ENCODE data around the gene RAD9A.

Gene RAD9A

GRCh38 chr11:67391304-67392182 lies at the start of gene RAD9A:
Gene RAD9A, plus strand, starts transcription at chr11:67391986. Its CDS starts 59 bp downstream, at chr11:67392045.
- no peak for TF ChIP-seq CTCF (IDR thresholded peaks at IDR 0.05; ENCODE audit: low read depth, low read length)
- DNase-seq (ENCODE audit: low read depth, low spot score) = peak; percentile 93
- H3K4me3 ChIP-seq (ENCODE audit: low read depth, low read length) = peak within 1 kb of the TSS; percentile 81
- in situ Hi-C loops (cut with HindIII; ENCODE audit: low sequenced_read_pairs) = no loop called here

GRCh38 chr11:67344264-67344663 lies 47.5 kb upstream of the RAD9A start:
- DNase-seq (ENCODE audit: low read depth, low spot score) = no peak
- no peak overlapping the region for H3K4me3 ChIP-seq (ENCODE audit: low read depth, low read length)
- no peak for TF ChIP-seq CTCF (IDR thresholded peaks at IDR 0.05; ENCODE audit: low read depth, low read length)
- in situ Hi-C loops (cut with HindIII; ENCODE audit: low sequenced_read_pairs) = no loop called here

- TF ChIP-seq CTCF (IDR thresholded peaks at IDR 0.05; ENCODE audit: low read depth, low read length) = no peak
- in situ Hi-C loops (cut with HindIII; ENCODE audit: low sequenced_read_pairs) = no loop called here
- H3K4me3 ChIP-seq (ENCODE audit: low read depth, low read length) = no peak overlapping the region
- DNase-seq (ENCODE audit: low read depth, low spot score) = no peak
These were observed 46.4 kb upstream of the RAD9A start for GRCh38 chr11:67345247-67345919.

- in situ Hi-C loops (cut with HindIII; ENCODE audit: low sequenced_read_pairs) = no loop called here
- H3K4me3 ChIP-seq (ENCODE audit: low read depth, low read length) = no peak overlapping the region
- TF ChIP-seq CTCF (IDR thresholded peaks at IDR 0.05; ENCODE audit: low read depth, low read length) = peak; percentile 91
- peak; percentile 60 for DNase-seq (ENCODE audit: low read depth, low spot score)
These were observed 45.6 kb upstream of the RAD9A start for GRCh38 chr11:67345920-67346819.

- TF ChIP-seq CTCF (IDR thresholded peaks at IDR 0.05; ENCODE audit: low read depth, low read length) = no peak
- in situ Hi-C loops (cut with HindIII; ENCODE audit: low sequenced_read_pairs) = no loop called here
- no peak overlapping the region for H3K4me3 ChIP-seq (ENCODE audit: low read depth, low read length)
- no peak for DNase-seq (ENCODE audit: low read depth, low spot score)
These were observed 43.6 kb upstream of the RAD9A start for GRCh38 chr11:67347964-67348749.

Data from astrocyte of the spinal cord (primary cell).